Measurements from ENCODE around the gene NPAS3.

The NPAS3 gene

GRCh38 chr14:32940711-32941667 lies 2.3 kb downstream of the NPAS3 start:
- Histone ChIP-seq H3K9me3 (ENCODE audit: insufficient read depth, low read length) (no peaks in the 10 kb centered on the region), H3K4me3 (ENCODE audit: low read length) (no peak overlapping the region), H3K4me1 (ENCODE audit: low read length) (peaks cover 16% of the 10 kb centered on the region), H3K4me2 (ENCODE audit: low read length) (no peak overlapping the region), H3K27me3 (ENCODE audit: low read depth, low read length) (no peaks in the 10 kb centered on the region), H3K9ac (ENCODE audit: low read length) (no peak overlapping the region), H3K27ac (ENCODE audit: low read length) (no peak overlapping the region), H4K20me1 (ENCODE audit: insufficient read depth, low read length) (no peaks in the 10 kb centered on the region), H3K79me2 (ENCODE audit: low read length) (no peaks in the 10 kb centered on the region), H2AFZ (ENCODE audit: low read depth, low read length) (no peak overlapping the region), H3K36me3 (replicated peaks; ENCODE audit: low read depth, low read length) (no peaks in the 10 kb centered on the region)
- TF ChIP-seq CTCF (IDR thresholded peaks at IDR 0.05; ENCODE audit: low read depth, low read length) (no peak), EZH2phosphoT487 (IDR thresholded peaks at IDR 0.05; ENCODE audit: low read depth) (no peak)

GRCh38 chr14:32941668-32942065 lies 3.0 kb downstream of the NPAS3 start:
- Histone ChIP-seq H3K4me1 (ENCODE audit: low read length) (peaks cover 16% of the 10 kb centered on the region), H3K9ac (ENCODE audit: low read length) (no peak overlapping the region), H3K27me3 (ENCODE audit: low read depth, low read length) (no peaks in the 10 kb centered on the region), H3K9me3 (ENCODE audit: insufficient read depth, low read length) (no peaks in the 10 kb centered on the region), H3K4me3 (ENCODE audit: low read length) (no peak overlapping the region), H4K20me1 (ENCODE audit: insufficient read depth, low read length) (no peaks in the 10 kb centered on the region), H3K36me3 (replicated peaks; ENCODE audit: low read depth, low read length) (no peaks in the 10 kb centered on the region), H3K4me2 (ENCODE audit: low read length) (no peak overlapping the region), H3K27ac (ENCODE audit: low read length) (no peak overlapping the region), H2AFZ (ENCODE audit: low read depth, low read length) (no peak overlapping the region), H3K79me2 (ENCODE audit: low read length) (no peaks in the 10 kb centered on the region)
- TF ChIP-seq CTCF (IDR thresholded peaks at IDR 0.05; ENCODE audit: low read depth, low read length) (no peak), EZH2phosphoT487 (IDR thresholded peaks at IDR 0.05; ENCODE audit: low read depth) (no peak)

- Histone ChIP-seq H3K27ac (ENCODE audit: low read length) (no peak overlapping the region), H3K36me3 (replicated peaks; ENCODE audit: low read depth, low read length) (no peaks in the 10 kb centered on the region), H3K4me2 (ENCODE audit: low read length) (no peak overlapping the region), H3K4me1 (ENCODE audit: low read length) (peaks cover 8% of the 10 kb centered on the region), H3K9me3 (ENCODE audit: insufficient read depth, low read length) (no peaks in the 10 kb centered on the region), H3K27me3 (ENCODE audit: low read depth, low read length) (no peaks in the 10 kb centered on the region), H3K9ac (ENCODE audit: low read length) (no peak overlapping the region), H3K4me3 (ENCODE audit: low read length) (no peak overlapping the region), H4K20me1 (ENCODE audit: insufficient read depth, low read length) (no peaks in the 10 kb centered on the region), H3K79me2 (ENCODE audit: low read length) (no peaks in the 10 kb centered on the region), H2AFZ (ENCODE audit: low read depth, low read length) (no peak overlapping the region)
- TF ChIP-seq EZH2phosphoT487 (IDR thresholded peaks at IDR 0.05; ENCODE audit: low read depth), result no peak
- TF ChIP-seq CTCF (IDR thresholded peaks at IDR 0.05; ENCODE audit: low read depth, low read length), result no peak
These were observed 8.4 kb downstream of the NPAS3 start for GRCh38 chr14:32947081-32947480.

- H3K9ac ChIP-seq (ENCODE audit: low read length), result no peak overlapping the region
- H3K27me3 ChIP-seq (ENCODE audit: low read depth, low read length), result no peaks in the 10 kb centered on the region
- H3K9me3 ChIP-seq (ENCODE audit: insufficient read depth, low read length), result no peaks in the 10 kb centered on the region
- H4K20me1 ChIP-seq (ENCODE audit: insufficient read depth, low read length), result no peaks in the 10 kb centered on the region
- H3K4me2 ChIP-seq (ENCODE audit: low read length), result no peak overlapping the region
- no peak overlapping the region for H3K4me3 ChIP-seq (ENCODE audit: low read length)
- H3K79me2 ChIP-seq (ENCODE audit: low read length), result no peaks in the 10 kb centered on the region
- TF ChIP-seq EZH2phosphoT487 (IDR thresholded peaks at IDR 0.05; ENCODE audit: low read depth), result no peak
- TF ChIP-seq CTCF (IDR thresholded peaks at IDR 0.05; ENCODE audit: low read depth, low read length), result no peak
- peaks cover 7% of the 10 kb centered on the region for H3K4me1 ChIP-seq (ENCODE audit: low read length)
- no peaks in the 10 kb centered on the region for H3K36me3 ChIP-seq (replicated peaks; ENCODE audit: low read depth, low read length)
- H3K27ac ChIP-seq (ENCODE audit: low read length), result no peak overlapping the region
- no peak overlapping the region for H2AFZ ChIP-seq (ENCODE audit: low read depth, low read length)
These were observed 9.1 kb downstream of the NPAS3 start for GRCh38 chr14:32947792-32948191.

All from OCI-LY3 (cell line).